HG03135 (cell line): Measurements from ENCODE around the gene DDHD1.
"Not testable (repeated sequence)": the region's sequence is repeated elsewhere in the genome, so short reads cannot be mapped to it uniquely, and the experiment has no call there.

Source experiments
- ATAC-seq: cut with Tn5 transposase; IDR thresholded peaks from one replicate; pipeline ENCODE4 v1.9.1; 2021; ENCODE audit warnings: mild to moderate bottlenecking, moderate library complexity; ENCODE audit not compliant: unreplicated experiment

Gene DDHD1

GRCh38 chr14:53152887-53153701 is at the start of gene DDHD1:
Gene DDHD1, minus strand, starts transcription at chr14:53153323. Its CDS starts 225 bp downstream, at chr14:53153098.
- peak; percentile 72 for ATAC-seq

- no peak for ATAC-seq
Observed at GRCh38 chr14:53195949-53196348, 42.8 kb upstream of the DDHD1 start.

GRCh38 chr14:53193193-53193592 is 40.1 kb upstream of the DDHD1 start:
- no peak for ATAC-seq

- ATAC-seq: no peak
Observed at GRCh38 chr14:53192052-53192760, 39.1 kb upstream of the DDHD1 start.

- no peak for ATAC-seq
Observed at GRCh38 chr14:53190938-53191337, 37.8 kb upstream of the DDHD1 start.

GRCh38 chr14:53187921-53188463 is 34.9 kb upstream of the DDHD1 start:
- ATAC-seq: no peak

GRCh38 chr14:53186532-53186931 is 33.4 kb upstream of the DDHD1 start:
- no peak for ATAC-seq

- no peak for ATAC-seq
Observed at GRCh38 chr14:53183611-53184010, 30.5 kb upstream of the DDHD1 start.

- no peak for ATAC-seq
Observed at GRCh38 chr14:53183056-53183455, 29.9 kb upstream of the DDHD1 start.

GRCh38 chr14:53181463-53182081 is 28.4 kb upstream of the DDHD1 start:
- not testable (repeated sequence) for ATAC-seq

GRCh38 chr14:53180272-53181221 is 27.4 kb upstream of the DDHD1 start:
- no peak for ATAC-seq

GRCh38 chr14:53179486-53180005 is 26.4 kb upstream of the DDHD1 start:
- ATAC-seq: not testable (repeated sequence)

GRCh38 chr14:53175375-53175774 is 22.3 kb upstream of the DDHD1 start:
- no peak for ATAC-seq

GRCh38 chr14:53174918-53175317 is 21.8 kb upstream of the DDHD1 start:
- ATAC-seq: no peak

GRCh38 chr14:53168786-53169185 is 15.7 kb upstream of the DDHD1 start:
- no peak for ATAC-seq

GRCh38 chr14:53167602-53168328 is 14.6 kb upstream of the DDHD1 start:
- no peak for ATAC-seq

GRCh38 chr14:53161758-53162435 is 8.8 kb upstream of the DDHD1 start:
- no peak for ATAC-seq

- ATAC-seq: no peak
Observed at GRCh38 chr14:53156238-53156637, 3.1 kb upstream of the DDHD1 start.

- ATAC-seq: no peak
Observed at GRCh38 chr14:53153702-53154112, 584 bp upstream of the DDHD1 start.
